ENCODE data around the gene MTX1.
A peak's percentile ranks its signal among the peaks of the same experiment; 100 is the strongest.

GRCh38 chr1:155253797-155254196, 45.3 kb downstream of the MTX1 start:
- no peak for TF ChIP-seq POLR2A (IDR thresholded peaks at IDR 0.05; ENCODE audit: low read depth, low read length)
- no peak for TF ChIP-seq POLR2AphosphoS5 (IDR thresholded peaks at IDR 0.05; ENCODE audit: low read depth, low read length)
- TF ChIP-seq TAF1 (IDR thresholded peaks at IDR 0.05; ENCODE audit: low read depth, low read length): no peak
- TF ChIP-seq SPI1 (IDR thresholded peaks at IDR 0.05; ENCODE audit: low read depth, low read length): peak; percentile 21; the same call in 1 of the 2 replicates
- no peak for TF ChIP-seq POU2F2 (IDR thresholded peaks at IDR 0.05; ENCODE audit: low read depth, low read length)
- no peak for TF ChIP-seq PAX5 (IDR thresholded peaks at IDR 0.05; ENCODE audit: insufficient read depth, low read length, severe bottlenecking)
